NCI-H1048 (cell line): ENCODE measurements around the gene NECTIN1.

ENCODE experiments used
- DNase-seq: peaks from one replicate; lab custom pipeline; 2025; lab: John Stamatoyannopoulos, UW

The NECTIN1 gene

GRCh38 chr11:119671561-119672015 is 57.4 kb downstream of the NECTIN1 start:
- no peak for DNase-seq

- no peak for DNase-seq
These were observed 57.9 kb downstream of the NECTIN1 start for GRCh38 chr11:119671051-119671450.

- DNase-seq = no peak
These were observed 59.5 kb downstream of the NECTIN1 start for GRCh38 chr11:119669487-119669886.

GRCh38 chr11:119668676-119669075 is 60.3 kb downstream of the NECTIN1 start:
- no peak for DNase-seq

- DNase-seq = no peak
These were observed 62.4 kb downstream of the NECTIN1 start for GRCh38 chr11:119666463-119667131.

- no peak for DNase-seq
These were observed 62.9 kb downstream of the NECTIN1 start for GRCh38 chr11:119666061-119666460.

GRCh38 chr11:119664701-119665420 is 64.1 kb downstream of the NECTIN1 start:
- no peak for DNase-seq

- no peak for DNase-seq
These were observed 64.9 kb downstream of the NECTIN1 start for GRCh38 chr11:119664063-119664572.

GRCh38 chr11:119663279-119663678 is 65.7 kb downstream of the NECTIN1 start:
- no peak for DNase-seq

GRCh38 chr11:119661226-119661625 is 67.8 kb downstream of the NECTIN1 start:
- DNase-seq = no peak

- no peak for DNase-seq
These were observed 68.9 kb downstream of the NECTIN1 start for GRCh38 chr11:119659971-119660723.

GRCh38 chr11:119652907-119653659 is 75.9 kb downstream of the NECTIN1 start:
- no peak for DNase-seq

- no peak for DNase-seq
These were observed 77.0 kb downstream of the NECTIN1 start for GRCh38 chr11:119651802-119652584.

- no peak for DNase-seq
These were observed 78.7 kb downstream of the NECTIN1 start for GRCh38 chr11:119650251-119650650.

GRCh38 chr11:119647254-119647653 is 81.7 kb downstream of the NECTIN1 start:
- DNase-seq = no peak

- no peak for DNase-seq
These were observed 84.0 kb downstream of the NECTIN1 start for GRCh38 chr11:119645018-119645417.

GRCh38 chr11:119644502-119644901 is 84.5 kb downstream of the NECTIN1 start:
- DNase-seq = no peak

GRCh38 chr11:119643876-119644225 is 85.1 kb downstream of the NECTIN1 start:
- DNase-seq = no peak

- no peak for DNase-seq
These were observed 85.7 kb downstream of the NECTIN1 start for GRCh38 chr11:119643212-119643875.

- DNase-seq = no peak
These were observed 86.8 kb downstream of the NECTIN1 start for GRCh38 chr11:119641983-119642745.
